H1 (cell line): ENCODE data around the gene MOCS3. TPM values are rescaled to one million over a fixed set of nuclear protein-coding genes. Genes with fewer than 3 reads are reported as not detected.

Experiments
- ATF3 ChIP-seq: IDR thresholded peaks from 2 replicates; pipeline ENCODE4 v1.6.1; 2011; ENCODE audit warnings: low read depth, mild to moderate bottlenecking, low read length; ENCODE audit not compliant: insufficient read depth
- BACH1 ChIP-seq: IDR thresholded peaks from 2 replicates; pipeline ENCODE4 v1.6.1; 2012; ENCODE audit warnings: low read length, improper control_type of control experiment
- BRCA1 ChIP-seq: IDR thresholded peaks from 2 replicates; pipeline ENCODE4 v1.6.1; 2012; ENCODE audit warnings: low read depth, low read length, improper control_type of control experiment
- CREB1 ChIP-seq: IDR thresholded peaks from 2 replicates; pipeline ENCODE4 v1.6.1; 2012; ENCODE audit warnings: inconsistent platforms
- EP300 ChIP-seq, 2 experiments: IDR thresholded peaks; 1 replicate in 1 of 2; 2 replicates in 1 of 2; pipeline ENCODE4 v1.6.1; 2011 to 2012; ENCODE audit warnings: low read depth in 2 of 2, low read length in 2 of 2, mild to moderate bottlenecking in 2 of 2, borderline replicate concordance in 1 of 2, inconsistent platforms in 1 of 2, moderate library complexity in 1 of 2
- JUND ChIP-seq: IDR thresholded peaks from 2 replicates; pipeline ENCODE4 v1.6.1; 2011; ENCODE audit warnings: mild to moderate bottlenecking, improper control_type of control experiment, low read length
- MAFK ChIP-seq: IDR thresholded peaks from 2 replicates; pipeline ENCODE4 v1.6.1; 2012; ENCODE audit warnings: low read depth, mild to moderate bottlenecking, improper control_type of control experiment, low read length
- POLR2A ChIP-seq, 2 experiments: IDR thresholded peaks; 1 replicate in 1 of 2; 2 replicates in 1 of 2; pipeline ENCODE4 v1.6.1; 2011; ENCODE audit warnings: low read depth in 2 of 2, low read length in 2 of 2, mild to moderate bottlenecking in 2 of 2; ENCODE audit errors: control extremely low read depth in 1 of 2
- RAD21 ChIP-seq, 2 experiments: IDR thresholded peaks in 1 of 2; conservative IDR thresholded peaks in 1 of 2; 2 replicates each; pipeline ENCODE4 v1.6.1; 2011; ENCODE audit warnings: low read depth in 2 of 2, low read length in 2 of 2, improper control_type of control experiment in 1 of 2, inconsistent platforms in 1 of 2, mild to moderate bottlenecking in 1 of 2, moderate library complexity in 1 of 2
- RBBP5 ChIP-seq: IDR thresholded peaks from 2 replicates; pipeline ENCODE4 v1.7.1; 2012; ENCODE audit warnings: low read depth, mild to moderate bottlenecking, inconsistent platforms, low read length, moderate library complexity, borderline replicate concordance
- RNF2 ChIP-seq: fragments of 200-900, 300-1000 bp; sonication (generic); IDR thresholded peaks from 2 replicates; pipeline ENCODE4 v1.7.1; 2016; ENCODE audit warnings: borderline replicate concordance, low read depth, mild to moderate bottlenecking, antibody characterized with exemption, low read length; ENCODE audit not compliant: poor library complexity, severe bottlenecking; ENCODE audit errors: missing control alignments
- SAP30 ChIP-seq: fragments of 300-600 bp; sonication (generic); IDR thresholded peaks from 2 replicates; pipeline ENCODE4 v1.7.1; 2012; ENCODE audit warnings: low read length, moderate library complexity, mild to moderate bottlenecking, inconsistent platforms; ENCODE audit not compliant: insufficient read depth, insufficient replicate concordance
- SRF ChIP-seq: IDR thresholded peaks from 2 replicates; pipeline ENCODE4 v1.6.1; 2011; ENCODE audit warnings: mild to moderate bottlenecking, low read depth, low read length, moderate library complexity
- SUZ12 ChIP-seq: fragments of 200-600 bp; sonication (generic); IDR thresholded peaks from 2 replicates; pipeline ENCODE4 v1.6.1; 2012; ENCODE audit warnings: mild to moderate bottlenecking, inconsistent platforms, low read length, moderate library complexity, mixed read lengths
- TAF7 ChIP-seq: optimal IDR thresholded peaks from 2 replicates; pipeline ENCODE3; 2011; ENCODE audit warnings: low read depth, mild to moderate bottlenecking, inconsistent platforms, low read length, moderate library complexity, borderline replicate concordance
- TBP ChIP-seq: IDR thresholded peaks from 2 replicates; pipeline ENCODE4 v1.6.1; 2011; ENCODE audit warnings: low read depth, low read length, improper control_type of control experiment
- polyA plus RNA-seq, 7 experiments: library from polyadenylated mRNA; depleted of rRNA in 3 of 7; stranded (reverse) in 5 of 7; unstranded in 2 of 7; fragments of >200 nt in 5 of 7; fragments of 200-250 nt in 2 of 7; gene quantifications; 1 replicate in 5 of 7; 2 replicates in 1 of 7; 4 replicates in 1 of 7; pipeline versions ENCODE4 v1.2.1 to v1.2.3, GENCODE V29; 2011 to 2013; ENCODE audit warnings: missing spikeins in 2 of 7, mixed read lengths in 2 of 7
- total RNA-seq: library from RNA; stranded (reverse); fragmentation: NEBNext Ultra II Directional; extraction: Animal tissue kit (Norgen Biotek cat#: 25700); gene quantifications from 2 replicates; pipeline ENCODE4 v1.2.1, GENCODE V29; 2021
- TF ChIP-seq, protein P1 (sequence below): IDR thresholded peaks from 2 replicates; pipeline ENCODE4 v1.6.1; 2012; ENCODE audit warnings: low read length, inconsistent platforms

MOCS3 gene
- total and polyA plus RNA-seq, 2 of the 8 experiments (the other 6 are each of a cell fraction or from before 2014, with no cell fraction given), result 6.2 to 6.3 TPM

- no peak for TF ChIP-seq MAFK
- TF ChIP-seq RNF2, result no peak
- TF ChIP-seq CREB1, result peak; percentile 61; the same call in 1 of the 2 replicates
- TF ChIP-seq, protein P1, sequence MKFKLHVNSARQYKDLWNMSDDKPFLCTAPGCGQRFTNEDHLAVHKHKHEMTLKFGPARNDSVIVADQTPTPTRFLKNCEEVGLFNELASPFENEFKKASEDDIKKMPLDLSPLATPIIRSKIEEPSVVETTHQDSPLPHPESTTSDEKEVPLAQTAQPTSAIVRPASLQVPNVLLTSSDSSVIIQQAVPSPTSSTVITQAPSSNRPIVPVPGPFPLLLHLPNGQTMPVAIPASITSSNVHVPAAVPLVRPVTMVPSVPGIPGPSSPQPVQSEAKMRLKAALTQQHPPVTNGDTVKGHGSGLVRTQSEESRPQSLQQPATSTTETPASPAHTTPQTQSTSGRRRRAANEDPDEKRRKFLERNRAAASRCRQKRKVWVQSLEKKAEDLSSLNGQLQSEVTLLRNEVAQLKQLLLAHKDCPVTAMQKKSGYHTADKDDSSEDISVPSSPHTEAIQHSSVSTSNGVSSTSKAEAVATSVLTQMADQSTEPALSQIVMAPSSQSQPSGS, result no peak
- no peak for TF ChIP-seq BRCA1
- no peak for TF ChIP-seq POLR2A (IDR thresholded peaks at IDR 0.05; ENCODE audit: control extremely low read depth in 1 of 2, low read depth in 2 of 2, low read length in 2 of 2)
- TF ChIP-seq RBBP5, result no peak; the same call in 1 of the 2 replicates
- TF ChIP-seq TBP, result peak; percentile 15; the same call in 1 of the 2 replicates
- no peak for TF ChIP-seq SRF
- TF ChIP-seq ATF3, result 0 out of 2 replicates have a peak, but pooled peaks have one; percentile 31
- TF ChIP-seq JUND, result no peak; the same call in 1 of the 2 replicates
- TF ChIP-seq SUZ12, result no peak
- TF ChIP-seq BACH1, result no peak
- peak; percentile 89 for TF ChIP-seq RAD21 (IDR thresholded peaks at IDR 0.05 in 1 of 2, conservative IDR thresholded peaks at IDR 0.05 in 1 of 2; ENCODE audit: low read depth in 2 of 2, low read length in 2 of 2)
- TF ChIP-seq EP300 (IDR thresholded peaks at IDR 0.05; ENCODE audit: borderline replicate concordance in 1 of 2, low read depth in 2 of 2, low read length in 2 of 2), result no peak
- TF ChIP-seq SAP30, result no peak
- no peak for TF ChIP-seq TAF7
Observed at GRCh38 chr20:50992733-50993457, 34.3 kb downstream of the MOCS3 start (continued).
